ENCODE measurements around the gene SNTG2. TPM values are rescaled to one million over a fixed set of nuclear protein-coding genes. Genes with fewer than 3 reads are reported as not detected.

Gene SNTG2
- polyA plus RNA-seq, 3 donors = not detected

GRCh38 chr2:1055014-1055595 lies 104.5 kb downstream of the SNTG2 start:
- TF ChIP-seq, protein P1, sequence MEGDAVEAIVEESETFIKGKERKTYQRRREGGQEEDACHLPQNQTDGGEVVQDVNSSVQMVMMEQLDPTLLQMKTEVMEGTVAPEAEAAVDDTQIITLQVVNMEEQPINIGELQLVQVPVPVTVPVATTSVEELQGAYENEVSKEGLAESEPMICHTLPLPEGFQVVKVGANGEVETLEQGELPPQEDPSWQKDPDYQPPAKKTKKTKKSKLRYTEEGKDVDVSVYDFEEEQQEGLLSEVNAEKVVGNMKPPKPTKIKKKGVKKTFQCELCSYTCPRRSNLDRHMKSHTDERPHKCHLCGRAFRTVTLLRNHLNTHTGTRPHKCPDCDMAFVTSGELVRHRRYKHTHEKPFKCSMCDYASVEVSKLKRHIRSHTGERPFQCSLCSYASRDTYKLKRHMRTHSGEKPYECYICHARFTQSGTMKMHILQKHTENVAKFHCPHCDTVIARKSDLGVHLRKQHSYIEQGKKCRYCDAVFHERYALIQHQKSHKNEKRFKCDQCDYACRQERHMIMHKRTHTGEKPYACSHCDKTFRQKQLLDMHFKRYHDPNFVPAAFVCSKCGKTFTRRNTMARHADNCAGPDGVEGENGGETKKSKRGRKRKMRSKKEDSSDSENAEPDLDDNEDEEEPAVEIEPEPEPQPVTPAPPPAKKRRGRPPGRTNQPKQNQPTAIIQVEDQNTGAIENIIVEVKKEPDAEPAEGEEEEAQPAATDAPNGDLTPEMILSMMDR (IDR thresholded peaks at IDR 0.05) = no peak
- Histone ChIP-seq H3K9me3 (replicated peaks in 1 of 2; ENCODE audit: control insufficient read depth in 1 of 2, insufficient read depth in 1 of 2, low read length in 2 of 2) (peaks cover 0 to 6% of the 10 kb centered on the region in 2 donors), H3K79me2 (ENCODE audit: insufficient read depth, low read length) (no peaks in the 10 kb centered on the region), H3K27ac (ENCODE audit: low read depth in 1 of 2, low read length in 2 of 2) (no peak overlapping the region), H3K4me3 (replicated peaks in 1 of 3; ENCODE audit: low read depth in 2 of 3, low read length in 3 of 3) (no peak overlapping the region), H3K36me3 (replicated peaks in 1 of 2; ENCODE audit: control insufficient read depth in 1 of 2, insufficient read depth in 2 of 2, low read length in 2 of 2) (no peaks in the 10 kb centered on the region), H3K9ac (ENCODE audit: insufficient read depth, low read length, poor library complexity, severe bottlenecking) (no peak overlapping the region), H3K4me1 (ENCODE audit: control insufficient read depth in 1 of 2, insufficient read depth in 2 of 2, low read length in 2 of 2) (no peaks in the 10 kb centered on the region), H2AFZ (ENCODE audit: insufficient read depth, low read depth, low read length, poor library complexity, severe bottlenecking) (no peak overlapping the region), H4K20me1 (ENCODE audit: insufficient read depth, low read length) (no peaks in the 10 kb centered on the region), H3K27me3 (ENCODE audit: control insufficient read depth in 2 of 2, insufficient read depth in 2 of 2, low read length in 2 of 2) (no peaks in the 10 kb centered on the region), H3K4me2 (replicated peaks; ENCODE audit: extremely low read depth, low read length, poor library complexity, severe bottlenecking) (no peak overlapping the region)
- H3K9me3 Mint-ChIP-seq = peaks cover 0 to 8% (median 2%) of the 10 kb centered on the region in 7 donors
- 93% methylated on average over 5 of the region's 11 CpGs for WGBS (ENCODE audit: insufficient coverage)
- no peaks in the 10 kb centered on the region for H3K4me1 Mint-ChIP-seq
- intact Hi-C loops (cut with micrococcal nuclease) = no loop called here
- H3K27me3 Mint-ChIP-seq (ENCODE audit: low read depth in 3 of 3) = peaks cover 2 to 3% (median 2%) of the 10 kb centered on the region in 3 donors
- H3K36me3 Mint-ChIP-seq = no peaks in the 10 kb centered on the region
- no peak for DNase-seq
- H3K27ac Mint-ChIP-seq = no peak overlapping the region
- H3K4me3 Mint-ChIP-seq = no peak overlapping the region

GRCh38 chr2:1060372-1060771 lies 109.7 kb downstream of the SNTG2 start:
- H2AFZ ChIP-seq (ENCODE audit: insufficient read depth, low read depth, low read length, poor library complexity, severe bottlenecking) = no peak overlapping the region
- no peak overlapping the region for H3K4me2 ChIP-seq (replicated peaks; ENCODE audit: extremely low read depth, low read length, poor library complexity, severe bottlenecking)
- H3K9ac ChIP-seq (ENCODE audit: insufficient read depth, low read length, poor library complexity, severe bottlenecking) = no peak overlapping the region
- no peaks in the 10 kb centered on the region for H3K4me1 Mint-ChIP-seq
- no peaks in the 10 kb centered on the region for H4K20me1 ChIP-seq (ENCODE audit: insufficient read depth, low read length)
- peaks cover 4 to 10% (median 5%) of the 10 kb centered on the region in 3 donors for H3K27me3 Mint-ChIP-seq (ENCODE audit: low read depth in 3 of 3)
- no peak for DNase-seq
- peaks cover 0 to 6% of the 10 kb centered on the region in 2 donors for H3K9me3 ChIP-seq (replicated peaks in 1 of 2; ENCODE audit: control insufficient read depth in 1 of 2, insufficient read depth in 1 of 2, low read length in 2 of 2)
- intact Hi-C loops (cut with micrococcal nuclease) = no loop called here
- TF ChIP-seq, protein P1 (IDR thresholded peaks at IDR 0.05) = no peak
- H3K27me3 ChIP-seq (ENCODE audit: control insufficient read depth in 2 of 2, insufficient read depth in 2 of 2, low read length in 2 of 2) = no peaks in the 10 kb centered on the region
- no peaks in the 10 kb centered on the region for H3K4me1 ChIP-seq (ENCODE audit: control insufficient read depth in 1 of 2, insufficient read depth in 2 of 2, low read length in 2 of 2)
- no peaks in the 10 kb centered on the region for H3K36me3 ChIP-seq (replicated peaks in 1 of 2; ENCODE audit: control insufficient read depth in 1 of 2, insufficient read depth in 2 of 2, low read length in 2 of 2)
- no peak overlapping the region for H3K4me3 Mint-ChIP-seq
- peaks cover 0 to 8% (median 2%) of the 10 kb centered on the region in 7 donors for H3K9me3 Mint-ChIP-seq
- no peak overlapping the region for H3K4me3 ChIP-seq (replicated peaks in 1 of 3; ENCODE audit: low read depth in 2 of 3, low read length in 3 of 3)
- no peaks in the 10 kb centered on the region for H3K79me2 ChIP-seq (ENCODE audit: insufficient read depth, low read length)
- H3K27ac Mint-ChIP-seq = no peak overlapping the region
- no peak overlapping the region for H3K27ac ChIP-seq (ENCODE audit: low read depth in 1 of 2, low read length in 2 of 2)
- no CpG with 5 or more reads among the region's 3 CpGs for WGBS (ENCODE audit: insufficient coverage)
- H3K36me3 Mint-ChIP-seq = no peaks in the 10 kb centered on the region

All from CD14-positive monocyte (primary cell).